NCI-H2029 treated with DMSO at 0.1 percent for 48 hours (cell line): ENCODE measurements around the gene BBS10.
"Not testable (repeated sequence)": the region's sequence is repeated elsewhere in the genome, so short reads cannot be mapped to it uniquely, and the experiment has no call there.

Experiments used
- DNase-seq: peaks from one replicate; lab custom pipeline; 2025; lab: John Stamatoyannopoulos, UW

Gene BBS10

DNA sequence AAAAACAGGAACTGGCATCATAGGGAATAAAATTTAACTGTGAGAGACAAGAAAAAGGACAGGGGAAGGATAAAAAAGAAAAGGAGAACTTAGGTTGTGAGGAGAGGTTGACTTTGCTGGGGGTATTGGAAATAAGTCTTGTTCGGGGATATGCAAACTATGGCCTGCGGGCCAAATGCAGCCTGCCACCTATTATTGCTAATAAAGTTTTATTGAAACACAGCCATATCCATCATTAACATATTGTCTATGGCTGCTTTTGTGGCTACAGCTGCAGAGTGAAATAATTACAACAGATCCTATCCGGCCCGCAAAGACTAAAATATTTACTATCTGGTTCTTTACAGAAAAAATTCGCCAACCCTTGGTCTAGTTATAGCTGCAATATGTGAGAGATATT is 18.6 kb downstream of the BBS10 start:
- DNase-seq = no peak

DNA sequence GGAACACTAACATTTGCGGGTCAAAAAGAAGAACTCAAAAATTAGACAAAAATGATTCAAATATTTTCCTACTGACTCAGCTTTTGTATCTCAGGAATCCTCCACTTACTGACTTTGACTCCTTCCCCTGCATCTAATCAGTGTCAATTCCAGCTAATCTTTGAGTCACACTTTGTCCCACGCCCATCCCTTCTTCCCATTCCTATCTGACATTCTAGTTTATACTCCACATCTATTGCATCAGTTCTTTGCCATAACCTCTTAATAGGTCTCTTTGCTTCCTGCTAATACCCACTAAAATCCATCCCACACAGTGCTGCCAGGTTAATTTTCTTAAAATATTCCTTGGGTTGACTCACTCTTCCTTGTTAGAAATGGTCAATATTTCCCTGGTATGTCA is 19.1 kb downstream of the BBS10 start:
- no peak for DNase-seq

DNA sequence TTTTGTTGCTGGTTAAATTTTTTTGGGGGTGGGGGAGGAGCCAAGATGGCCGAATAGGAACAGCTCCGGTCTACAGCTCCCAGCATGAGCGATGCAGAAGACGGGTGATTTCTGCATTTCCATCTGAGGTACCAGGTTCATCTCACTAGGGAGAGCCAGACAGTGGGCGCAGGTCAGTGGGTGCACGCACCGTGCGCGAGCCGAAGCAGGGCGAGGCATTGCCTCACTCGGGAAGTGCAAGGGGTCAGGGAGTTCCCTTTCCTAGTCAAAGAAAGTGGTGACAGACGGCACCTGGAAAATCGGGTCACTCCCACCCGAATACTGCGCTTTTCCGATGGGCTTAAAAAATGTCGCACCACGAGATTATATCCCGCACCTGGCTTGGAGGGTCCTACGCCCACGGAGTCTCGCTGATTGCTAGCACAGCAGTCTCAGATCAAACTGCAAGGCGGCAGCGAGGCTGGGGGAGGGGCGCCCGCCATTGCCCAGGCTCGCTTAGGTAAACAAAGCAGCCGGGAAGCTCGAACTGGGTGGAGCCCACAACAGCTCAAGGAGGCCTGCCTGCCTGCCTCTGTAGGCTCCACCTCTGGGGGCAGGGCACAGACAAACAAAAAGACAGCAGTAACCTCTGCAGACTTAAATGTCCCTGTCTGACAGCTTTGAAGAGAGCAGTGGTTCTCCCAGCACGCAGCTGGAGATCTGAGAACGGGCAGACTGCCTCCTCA is 28.5 kb downstream of the BBS10 start:
- DNase-seq = not testable (repeated sequence)

DNA sequence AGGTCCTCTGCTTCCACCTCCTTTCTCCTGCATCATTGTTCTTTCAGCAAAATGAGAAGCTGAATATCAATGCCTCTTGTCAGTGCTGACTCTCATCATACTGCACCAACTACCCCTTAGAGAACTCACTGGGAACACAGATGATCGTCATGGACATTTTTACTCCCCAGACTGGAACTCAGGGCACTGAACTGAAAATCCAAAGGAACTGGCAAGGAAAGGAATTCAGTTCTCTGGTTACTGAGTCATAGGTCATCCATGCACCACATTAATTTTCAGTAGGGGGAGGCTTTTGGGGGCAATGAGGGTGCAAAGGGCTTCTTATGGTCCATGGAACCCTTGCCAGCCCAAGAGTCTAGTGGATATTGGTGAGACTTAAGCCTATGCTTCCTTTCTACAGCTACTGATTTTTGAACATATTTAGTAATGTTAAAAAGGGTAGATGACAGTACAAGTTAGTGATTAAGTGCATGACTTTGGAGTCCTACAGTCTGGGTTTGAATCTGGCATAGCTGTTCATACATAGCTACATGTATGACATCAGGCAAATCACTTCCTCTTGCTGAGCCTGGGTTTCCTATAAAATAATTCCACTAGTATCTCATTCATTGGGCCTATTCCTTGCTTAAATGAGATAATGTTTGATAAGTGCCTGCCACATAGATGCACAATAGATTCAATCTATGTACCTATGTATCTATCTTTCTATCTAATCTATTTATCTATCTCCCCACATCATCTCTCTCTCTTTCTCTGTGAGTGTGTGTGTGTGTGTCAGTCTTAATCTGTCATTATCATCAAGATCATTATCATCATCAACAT is 29.2 kb downstream of the BBS10 start:
- no peak for DNase-seq

DNA sequence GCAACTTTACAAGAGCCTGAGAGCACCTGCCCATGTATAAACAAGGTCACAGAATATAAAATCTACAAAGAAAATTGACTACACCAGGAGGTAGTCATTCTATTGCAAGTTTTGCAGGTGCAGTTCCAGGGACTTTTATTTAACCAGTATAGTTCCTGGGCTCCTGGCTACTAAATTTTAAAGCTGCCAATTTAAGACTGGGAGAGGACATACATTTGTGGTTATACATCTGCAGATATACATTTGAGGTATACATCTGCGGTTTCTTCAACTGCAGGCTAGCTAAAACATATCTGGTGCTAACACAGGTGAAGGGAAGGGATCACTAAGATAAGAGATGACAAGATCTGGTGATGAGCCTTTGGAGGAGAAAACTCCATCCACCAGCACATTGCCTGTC is 30.2 kb downstream of the BBS10 start:
- DNase-seq = no peak

GRCh38 chr12:76316468-76316867 is 31.7 kb downstream of the BBS10 start:
- no peak for DNase-seq

GRCh38 chr12:76313299-76313698 is 34.9 kb downstream of the BBS10 start:
- DNase-seq = no peak

GRCh38 chr12:76312315-76312714 is 35.9 kb downstream of the BBS10 start:
- DNase-seq = no peak

DNA sequence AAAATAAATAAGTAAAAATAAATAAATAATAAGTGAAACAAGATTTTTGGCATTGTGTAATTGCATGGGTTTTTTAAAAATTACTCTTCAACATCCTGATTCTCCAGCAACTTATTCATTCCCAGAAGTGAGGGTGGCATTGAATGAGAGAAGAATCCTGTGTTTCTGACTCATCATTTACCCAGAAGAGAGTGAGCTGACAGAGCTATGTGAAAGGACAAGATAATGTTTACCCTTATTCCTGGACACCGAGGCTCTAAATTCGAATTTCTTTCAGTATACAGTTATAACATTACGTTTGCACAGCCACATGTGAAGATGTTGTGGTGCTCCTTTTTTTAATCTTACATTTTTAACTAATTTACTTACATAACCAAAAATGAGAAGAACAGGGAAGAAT is 36.4 kb downstream of the BBS10 start:
- no peak for DNase-seq

DNA sequence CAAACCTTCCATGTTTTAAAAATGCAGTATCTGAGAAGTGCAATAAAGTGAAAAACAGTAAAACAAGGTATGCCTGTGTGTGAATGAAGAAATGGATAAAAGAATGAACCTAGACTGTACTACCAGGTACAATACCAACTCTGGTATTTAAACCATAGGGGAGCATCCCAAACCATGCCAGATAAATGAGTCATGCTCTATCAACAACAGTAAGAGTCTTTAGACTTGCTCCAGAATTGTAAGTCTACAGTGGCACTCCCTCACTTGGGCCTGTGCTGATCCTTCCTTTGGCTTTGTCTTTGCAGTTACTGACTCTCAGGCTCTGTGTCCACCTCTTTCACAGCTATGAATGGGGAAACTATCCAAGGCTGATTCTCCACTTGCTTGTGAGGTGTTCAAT is 38.1 kb downstream of the BBS10 start:
- DNase-seq = no peak

DNA sequence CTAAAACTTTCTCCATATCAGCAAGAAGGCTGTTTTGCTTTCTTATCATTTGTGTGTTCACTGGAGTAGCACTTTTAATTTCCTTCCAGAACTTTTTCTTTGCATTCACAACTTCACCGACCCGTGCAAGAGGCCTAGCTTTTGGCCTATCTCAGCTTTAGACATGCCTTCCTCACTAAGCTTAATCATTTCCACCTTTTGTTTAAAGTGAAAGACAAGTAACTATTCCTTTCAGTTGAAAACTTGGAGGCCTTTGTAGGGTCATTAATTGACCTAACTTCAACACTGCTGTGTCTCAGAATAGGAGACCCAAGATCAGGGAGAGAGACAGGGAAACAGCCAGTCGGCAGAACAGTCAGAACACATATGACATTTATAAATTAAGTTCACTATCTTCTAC is 39.3 kb downstream of the BBS10 start:
- no peak for DNase-seq

- DNase-seq = no peak
Measured at GRCh38 chr12:76307083-76307482, 41.1 kb downstream of the BBS10 start.

DNA sequence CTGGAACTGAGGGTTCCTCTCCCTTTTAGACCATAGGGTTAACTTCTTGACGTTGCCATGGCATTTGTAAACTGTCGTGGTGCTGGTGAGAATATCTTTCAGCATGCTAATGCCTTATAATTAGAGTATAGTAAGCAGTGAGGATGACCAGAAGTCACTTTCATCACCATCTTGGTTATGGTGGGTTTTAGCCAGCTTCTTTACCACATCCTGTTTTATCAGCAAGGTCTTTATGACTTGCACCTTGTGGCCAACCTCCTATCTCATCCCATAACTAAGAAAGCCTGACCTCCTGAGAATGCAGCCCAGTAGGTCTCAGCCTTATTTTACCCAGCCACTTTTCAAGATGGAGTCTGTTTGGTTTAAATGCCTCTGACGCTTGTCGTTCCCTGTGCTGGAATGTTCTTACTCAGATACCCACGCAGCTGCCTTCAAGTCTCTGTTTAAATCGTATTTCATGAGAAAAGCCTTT is 44.2 kb downstream of the BBS10 start:
- DNase-seq = no peak

- no peak for DNase-seq
Measured at GRCh38 chr12:76303365-76303764, 44.9 kb downstream of the BBS10 start.

DNA sequence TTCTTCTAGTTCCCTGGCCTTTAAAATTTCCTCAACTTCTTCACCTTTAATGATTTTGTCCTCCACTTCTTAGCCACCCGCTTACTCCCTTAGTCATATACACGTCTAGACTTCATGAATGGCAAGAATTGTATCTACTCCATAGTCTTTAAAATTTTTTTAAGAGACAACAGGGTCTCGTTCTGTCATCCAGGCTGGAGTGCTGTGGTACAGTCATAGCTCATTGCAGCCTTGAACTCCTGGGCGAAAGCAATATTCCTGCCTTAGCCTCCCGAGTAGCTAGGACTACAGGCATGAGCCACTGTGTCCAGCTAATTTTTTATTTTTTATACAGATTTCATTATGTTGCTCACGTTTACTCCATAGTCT is 47.9 kb downstream of the BBS10 start:
- DNase-seq = no peak

GRCh38 chr12:76299536-76300296 is 48.5 kb downstream of the BBS10 start:
- DNase-seq = no peak
